ENCODE measurements around the gene PDZD7.

GRCh38 chr10:100972904-100973535, 57.9 kb downstream of the PDZD7 start:
- TF ChIP-seq EP300 (IDR thresholded peaks at IDR 0.05) (no peak), CTCF (IDR thresholded peaks at IDR 0.05) (no peak), POLR2A (IDR thresholded peaks at IDR 0.05) (no peak)
